ENCODE results near the gene LDB1. TPM values are rescaled to one million over a fixed set of nuclear protein-coding genes. Genes with fewer than 3 reads are reported as not detected.
A peak's percentile ranks its signal among the peaks of the same experiment; 100 is the strongest.

The LDB1 gene
- total RNA-seq, 1 experiment from 2014 or later: 63.9 TPM

DNA sequence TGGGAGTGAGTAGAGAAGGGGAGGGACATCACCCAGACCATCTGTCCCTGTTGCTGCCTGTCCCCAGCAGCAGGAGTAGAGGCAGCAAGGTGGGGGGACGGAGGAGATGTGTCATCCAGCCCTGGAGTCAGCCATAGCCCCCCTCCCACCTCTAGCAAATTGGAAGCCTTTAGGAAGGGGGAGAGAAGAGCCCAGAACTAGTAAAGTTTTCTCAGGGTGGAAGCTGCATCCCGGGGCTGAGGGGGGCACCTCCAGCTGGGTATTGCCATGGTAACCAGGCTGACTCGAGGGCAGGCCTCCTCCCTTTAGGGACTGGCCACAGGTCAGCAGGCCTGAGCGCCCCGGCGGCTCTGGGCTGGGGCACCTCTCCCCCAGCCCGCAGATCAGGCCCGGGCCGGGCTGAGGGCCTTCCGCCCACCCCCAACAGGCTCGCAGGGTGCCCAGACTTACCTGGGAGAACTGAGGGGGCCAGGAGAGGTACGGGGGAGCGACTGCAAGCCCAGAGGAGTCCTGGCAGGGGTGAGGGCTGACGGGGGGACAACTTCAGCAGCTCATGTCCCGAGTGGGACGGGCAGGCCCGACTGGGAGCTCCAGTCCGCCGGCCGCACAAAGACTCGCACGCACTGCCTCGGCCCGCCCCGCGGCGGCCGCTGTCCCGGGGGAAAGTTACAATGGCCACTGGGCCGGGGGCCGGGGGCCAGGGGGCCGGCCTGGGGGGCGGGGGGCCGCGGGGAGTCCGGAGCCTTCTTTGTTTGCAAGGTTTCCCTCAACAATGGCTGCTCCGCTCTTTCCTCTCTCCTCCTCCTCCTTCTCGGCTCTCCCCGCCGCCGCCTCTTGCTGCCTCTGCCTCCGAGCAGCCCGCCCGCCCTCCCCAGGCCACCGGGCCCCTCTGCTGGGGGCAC, 6.0 kb downstream of the LDB1 start:
- peak overlapping the region; percentile 94 for H3K4me2 ChIP-seq (ENCODE audit: low read length)
- H3K4me3 ChIP-seq (replicated peaks in 1 of 2; ENCODE audit: low read depth in 1 of 2, low read length in 2 of 2): peak overlapping the region; percentile 82 to 83
- no TSS peak for BruUV-seq (replicated peaks)
- no peak overlapping the region for H2AFZ ChIP-seq (ENCODE audit: low read depth, low read length, poor library complexity, severe bottlenecking)
- ChIA-PET RAD21 (ENCODE audit: low non-redundant PET in 1 of 2, low total read pairs in 2 of 2, uncharacterized antibody in 2 of 2, unreplicated experiment in 2 of 2) (interaction anchor here in 1 of 2 experiments (0.6 kb wide), 2 partner anchors 27 to 54 kb away, joined by 3 read pairs; no protein-coding TSS in a partner anchor), CTCF (interaction anchor here (0.6 to 4.1 kb wide), 6 partner anchors 14 to 296 kb away, joined by 3 to 48 read pairs (median 4); partner anchors contain the start of genes OGA and PPRC1), POLR2A (interaction anchor here (0.6 to 1.4 kb wide), 11 partner anchors 11 to 839 kb away, joined by 3 to 6 read pairs (median 4); partner anchors contain the start of gene PPRC1)
- ATAC-seq: peak; percentile 32
- H3K36me3 ChIP-seq (ENCODE audit: control insufficient read depth in 1 of 2, insufficient read depth in 2 of 2, low read length in 2 of 2): peaks cover 22 to 23% of the 10 kb centered on the region in 2 experiments
- H4K20me1 ChIP-seq (ENCODE audit: insufficient read depth): no peaks in the 10 kb centered on the region; the same call in 1 of the 2 replicates
- peaks cover 71% of the 10 kb centered on the region for H3K79me2 ChIP-seq (ENCODE audit: insufficient read depth, low read length)
- H3K27me3 ChIP-seq (ENCODE audit: insufficient read depth, low read length): no peaks in the 10 kb centered on the region
- peak overlapping the region; percentile 81 for H3K27ac ChIP-seq (ENCODE audit: low read depth, low read length)
- no peak for DNase-seq (ENCODE audit: low read depth, low spot score)
- H3K9me2 ChIP-seq (ENCODE audit: insufficient read depth): no peaks in the 10 kb centered on the region
- peak; percentile 81 for TF ChIP-seq ZFX (IDR thresholded peaks at IDR 0.05)
- TF ChIP-seq EGR1 (IDR thresholded peaks at IDR 0.05; ENCODE audit: low read depth): no peak
- no peak for TF ChIP-seq CEBPB (IDR thresholded peaks at IDR 0.05; ENCODE audit: low read depth)
- no peak for TF ChIP-seq SRF (IDR thresholded peaks at IDR 0.05; ENCODE audit: low read depth)
- peaks cover 57 to 62% of the 10 kb centered on the region in 2 experiments for H3K4me1 ChIP-seq (ENCODE audit: control insufficient read depth in 1 of 2, insufficient read depth in 2 of 2, low read length in 2 of 2)
- intact Hi-C loops (cut with micrococcal nuclease): no loop called here
- peak overlapping the region; percentile 86 for H3K9ac ChIP-seq (ENCODE audit: low read length)
- no peaks in the 10 kb centered on the region for H3K9me3 ChIP-seq (ENCODE audit: control insufficient read depth in 1 of 2, insufficient read depth in 1 of 2, low read depth in 1 of 2, low read length in 2 of 2)

- no peak for DNase-seq (ENCODE audit: low read depth, low spot score)
- peak overlapping the region; percentile 81 for H3K27ac ChIP-seq (ENCODE audit: low read depth, low read length)
- intact Hi-C loops (cut with micrococcal nuclease): no loop called here
- H3K4me1 ChIP-seq (ENCODE audit: control insufficient read depth in 1 of 2, insufficient read depth in 2 of 2, low read length in 2 of 2): peaks cover 50 to 54% of the 10 kb centered on the region in 2 experiments
- H3K4me3 ChIP-seq (replicated peaks in 1 of 2; ENCODE audit: low read depth in 1 of 2, low read length in 2 of 2): peak overlapping the region; percentile 82 to 83
- TF ChIP-seq CBX3 (IDR thresholded peaks at IDR 0.05; ENCODE audit: low read depth) (no peak), SP1 (IDR thresholded peaks at IDR 0.05; ENCODE audit: low read depth) (no peak), ZFX (IDR thresholded peaks at IDR 0.05) (no peak), RAD21 (IDR thresholded peaks at IDR 0.05; ENCODE audit: low read depth) (no peak), ZNF274 (IDR thresholded peaks at IDR 0.05; ENCODE audit: low read depth, low read length) (no peak)
- TF ChIP-seq, protein P1, sequence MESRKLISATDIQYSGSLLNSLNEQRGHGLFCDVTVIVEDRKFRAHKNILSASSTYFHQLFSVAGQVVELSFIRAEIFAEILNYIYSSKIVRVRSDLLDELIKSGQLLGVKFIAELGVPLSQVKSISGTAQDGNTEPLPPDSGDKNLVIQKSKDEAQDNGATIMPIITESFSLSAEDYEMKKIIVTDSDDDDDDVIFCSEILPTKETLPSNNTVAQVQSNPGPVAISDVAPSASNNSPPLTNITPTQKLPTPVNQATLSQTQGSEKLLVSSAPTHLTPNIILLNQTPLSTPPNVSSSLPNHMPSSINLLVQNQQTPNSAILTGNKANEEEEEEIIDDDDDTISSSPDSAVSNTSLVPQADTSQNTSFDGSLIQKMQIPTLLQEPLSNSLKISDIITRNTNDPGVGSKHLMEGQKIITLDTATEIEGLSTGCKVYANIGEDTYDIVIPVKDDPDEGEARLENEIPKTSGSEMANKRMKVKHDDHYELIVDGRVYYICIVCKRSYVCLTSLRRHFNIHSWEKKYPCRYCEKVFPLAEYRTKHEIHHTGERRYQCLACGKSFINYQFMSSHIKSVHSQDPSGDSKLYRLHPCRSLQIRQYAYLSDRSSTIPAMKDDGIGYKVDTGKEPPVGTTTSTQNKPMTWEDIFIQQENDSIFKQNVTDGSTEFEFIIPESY (IDR thresholded peaks at IDR 0.05; ENCODE audit: extremely low read depth, insufficient replicate concordance, low read length): no peak
- H4K20me1 ChIP-seq (ENCODE audit: insufficient read depth): no peaks in the 10 kb centered on the region; the same call in 1 of the 2 replicates
- ChIA-PET POLR2A (interaction anchor here (1.1 to 1.4 kb wide), 2 partner anchors 12 to 48 kb away, joined by 4 to 5 read pairs; no protein-coding TSS in a partner anchor), CTCF (interaction anchor here (0.6 to 4.1 kb wide), 2 partner anchors 13 to 295 kb away, joined by 3 to 48 read pairs; partner anchors contain the start of gene OGA), RAD21 (ENCODE audit: low non-redundant PET in 1 of 2, low total read pairs in 2 of 2, uncharacterized antibody in 2 of 2, unreplicated experiment in 2 of 2) (interaction anchor here in 1 of 2 experiments (0.5 kb wide), 1 partner anchor 15 kb away, joined by 3 read pairs; no protein-coding TSS in a partner anchor)
- H3K27me3 ChIP-seq (ENCODE audit: insufficient read depth, low read length): no peaks in the 10 kb centered on the region
- no peaks in the 10 kb centered on the region for H3K9me2 ChIP-seq (ENCODE audit: insufficient read depth)
- H3K79me2 ChIP-seq (ENCODE audit: insufficient read depth, low read length): peaks cover 64% of the 10 kb centered on the region
- H2AFZ ChIP-seq (ENCODE audit: low read depth, low read length, poor library complexity, severe bottlenecking): no peak overlapping the region
- peaks cover 29 to 31% of the 10 kb centered on the region in 2 experiments for H3K36me3 ChIP-seq (ENCODE audit: control insufficient read depth in 1 of 2, insufficient read depth in 2 of 2, low read length in 2 of 2)
- H3K9ac ChIP-seq (ENCODE audit: low read length): peak overlapping the region; percentile 86
- no peaks in the 10 kb centered on the region for H3K9me3 ChIP-seq (ENCODE audit: control insufficient read depth in 1 of 2, insufficient read depth in 1 of 2, low read depth in 1 of 2, low read length in 2 of 2)
- peak overlapping the region; percentile 94 for H3K4me2 ChIP-seq (ENCODE audit: low read length)
- ATAC-seq: no peak
- BruUV-seq (replicated peaks): TSS peak; percentile 46
These were observed 6.8 kb downstream of the LDB1 start for GRCh38 chr10:102113261-102113955.

Measured in HCT116 (cell line).